ENCODE results near the gene NUMB. TPM values are rescaled to one million over a fixed set of nuclear protein-coding genes. Genes with fewer than 3 reads are reported as not detected.

The NUMB gene
- total RNA-seq, 1 donor from 2014 or later, result 18.2 TPM

DNA sequence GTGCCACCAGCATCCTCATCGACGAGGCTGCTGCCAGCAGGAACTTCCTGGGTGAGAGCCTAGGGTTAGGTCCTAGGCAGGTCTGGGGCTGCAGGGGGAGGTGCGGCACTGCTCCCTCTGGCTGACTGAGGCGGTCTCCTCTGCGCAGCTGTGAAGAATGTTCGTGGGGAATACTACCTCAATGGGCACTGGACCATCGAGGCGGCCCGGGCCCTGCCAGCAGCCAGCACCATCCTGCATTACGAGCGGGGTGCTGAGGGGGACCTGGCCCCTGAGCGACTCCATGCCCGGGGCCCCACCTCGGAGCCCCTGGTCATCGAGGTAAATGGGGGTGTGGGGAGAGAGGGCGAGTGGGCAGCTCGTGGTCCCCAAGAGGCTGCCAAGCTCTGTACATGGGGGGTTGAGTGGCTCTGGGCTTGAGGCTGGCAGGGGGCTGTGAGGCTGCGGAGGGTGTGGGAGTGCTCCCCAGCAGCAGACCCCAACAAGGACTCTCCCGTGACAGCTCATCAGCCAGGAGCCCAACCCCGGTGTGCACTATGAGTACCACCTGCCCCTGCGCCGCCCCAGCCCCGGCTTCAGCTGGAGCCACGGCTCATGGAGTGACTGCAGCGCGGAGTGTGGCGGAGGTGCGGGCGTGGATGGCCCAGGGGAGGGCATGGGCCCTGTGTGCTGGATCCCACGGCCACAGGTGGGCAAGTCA lies 206.7 kb downstream of the NUMB start:
- no peak for DNase-seq (ENCODE audit: low read depth)
- no peak for FAIRE-seq
- H3K4me3 ChIP-seq (ENCODE audit: low read depth, low read length), result no peak overlapping the region
- H3K27me3 ChIP-seq (ENCODE audit: control insufficient read depth, insufficient read depth, low read length), result no peaks in the 10 kb centered on the region
- peaks cover 1% of the 10 kb centered on the region for H3K36me3 ChIP-seq (ENCODE audit: control insufficient read depth, insufficient read depth, low read length)
- TF ChIP-seq, protein P1, sequence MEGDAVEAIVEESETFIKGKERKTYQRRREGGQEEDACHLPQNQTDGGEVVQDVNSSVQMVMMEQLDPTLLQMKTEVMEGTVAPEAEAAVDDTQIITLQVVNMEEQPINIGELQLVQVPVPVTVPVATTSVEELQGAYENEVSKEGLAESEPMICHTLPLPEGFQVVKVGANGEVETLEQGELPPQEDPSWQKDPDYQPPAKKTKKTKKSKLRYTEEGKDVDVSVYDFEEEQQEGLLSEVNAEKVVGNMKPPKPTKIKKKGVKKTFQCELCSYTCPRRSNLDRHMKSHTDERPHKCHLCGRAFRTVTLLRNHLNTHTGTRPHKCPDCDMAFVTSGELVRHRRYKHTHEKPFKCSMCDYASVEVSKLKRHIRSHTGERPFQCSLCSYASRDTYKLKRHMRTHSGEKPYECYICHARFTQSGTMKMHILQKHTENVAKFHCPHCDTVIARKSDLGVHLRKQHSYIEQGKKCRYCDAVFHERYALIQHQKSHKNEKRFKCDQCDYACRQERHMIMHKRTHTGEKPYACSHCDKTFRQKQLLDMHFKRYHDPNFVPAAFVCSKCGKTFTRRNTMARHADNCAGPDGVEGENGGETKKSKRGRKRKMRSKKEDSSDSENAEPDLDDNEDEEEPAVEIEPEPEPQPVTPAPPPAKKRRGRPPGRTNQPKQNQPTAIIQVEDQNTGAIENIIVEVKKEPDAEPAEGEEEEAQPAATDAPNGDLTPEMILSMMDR (IDR thresholded peaks at IDR 0.05; ENCODE audit: insufficient read depth, low read length, severe bottlenecking), result no peak

DNA sequence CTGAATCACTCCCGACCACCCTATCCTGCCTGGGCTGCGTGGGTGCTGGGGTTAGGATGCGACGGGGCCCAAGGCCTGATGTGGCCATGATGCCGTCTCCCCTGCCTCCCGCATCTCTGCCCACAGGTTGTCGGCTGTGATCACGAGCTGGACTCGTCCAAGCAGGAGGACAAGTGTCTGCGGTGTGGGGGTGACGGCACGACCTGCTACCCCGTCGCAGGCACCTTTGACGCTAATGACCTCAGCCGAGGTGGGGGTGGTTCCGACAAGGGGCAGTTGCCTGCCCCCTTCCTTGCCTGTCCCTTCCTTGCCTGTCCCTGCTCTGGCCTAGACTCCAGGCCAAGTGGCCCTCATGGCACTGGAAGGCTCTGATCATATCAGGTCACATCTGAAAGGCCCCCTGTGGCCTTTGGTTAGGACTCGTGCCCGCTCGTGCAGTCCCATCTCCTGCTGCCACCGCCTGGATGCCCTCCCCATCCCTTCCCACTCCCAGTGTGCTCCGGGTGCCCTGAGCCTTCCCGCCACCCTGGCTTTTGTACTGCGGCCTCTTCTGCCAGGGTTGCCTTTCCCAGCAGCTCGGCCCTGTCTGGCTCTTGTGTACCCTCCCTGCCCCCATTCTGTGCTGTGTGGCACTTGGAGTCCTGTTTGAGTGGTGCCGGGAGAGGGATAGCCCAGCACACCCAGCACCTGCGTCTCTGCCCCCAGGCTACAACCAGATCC lies 207.4 kb downstream of the NUMB start:
- no peak for FAIRE-seq

DNA sequence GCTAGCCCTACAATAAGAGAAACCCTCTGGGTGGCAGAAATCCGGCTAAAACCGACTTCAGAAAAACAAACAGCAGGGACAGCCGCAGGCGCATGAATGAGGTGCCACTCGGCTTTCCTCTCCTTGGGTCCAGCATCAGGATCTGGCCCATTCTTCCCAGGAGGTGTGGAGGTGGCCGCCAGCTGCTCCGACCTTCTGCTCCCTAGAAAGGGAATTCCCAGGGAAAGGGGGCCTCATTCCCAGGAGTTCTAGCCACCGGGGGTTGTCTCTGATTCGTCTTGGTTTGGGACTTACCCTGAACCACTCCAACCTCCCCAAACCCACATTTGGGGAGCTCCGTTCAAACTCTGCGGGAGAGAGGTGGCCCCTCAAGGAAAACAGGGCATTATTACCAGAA lies 208.0 kb downstream of the NUMB start:
- TF ChIP-seq, protein P1 (IDR thresholded peaks at IDR 0.05; ENCODE audit: insufficient read depth, low read length, severe bottlenecking), result no peak
- peaks cover 1% of the 10 kb centered on the region for H3K36me3 ChIP-seq (ENCODE audit: control insufficient read depth, insufficient read depth, low read length)
- H3K4me3 ChIP-seq (ENCODE audit: low read depth, low read length), result no peak overlapping the region
- no peak for FAIRE-seq
- no peaks in the 10 kb centered on the region for H3K27me3 ChIP-seq (ENCODE audit: control insufficient read depth, insufficient read depth, low read length)
- no peak for DNase-seq (ENCODE audit: low read depth)

More for the DNA sequence above, 207.4 kb downstream of the NUMB start:
- no peak overlapping the region for H3K4me3 ChIP-seq (ENCODE audit: low read depth, low read length)
- H3K36me3 ChIP-seq (ENCODE audit: control insufficient read depth, insufficient read depth, low read length), result peaks cover 1% of the 10 kb centered on the region
- no peak for DNase-seq (ENCODE audit: low read depth)
- no peaks in the 10 kb centered on the region for H3K27me3 ChIP-seq (ENCODE audit: control insufficient read depth, insufficient read depth, low read length)
- TF ChIP-seq, protein P1 (IDR thresholded peaks at IDR 0.05; ENCODE audit: insufficient read depth, low read length, severe bottlenecking), result no peak

DNA sequence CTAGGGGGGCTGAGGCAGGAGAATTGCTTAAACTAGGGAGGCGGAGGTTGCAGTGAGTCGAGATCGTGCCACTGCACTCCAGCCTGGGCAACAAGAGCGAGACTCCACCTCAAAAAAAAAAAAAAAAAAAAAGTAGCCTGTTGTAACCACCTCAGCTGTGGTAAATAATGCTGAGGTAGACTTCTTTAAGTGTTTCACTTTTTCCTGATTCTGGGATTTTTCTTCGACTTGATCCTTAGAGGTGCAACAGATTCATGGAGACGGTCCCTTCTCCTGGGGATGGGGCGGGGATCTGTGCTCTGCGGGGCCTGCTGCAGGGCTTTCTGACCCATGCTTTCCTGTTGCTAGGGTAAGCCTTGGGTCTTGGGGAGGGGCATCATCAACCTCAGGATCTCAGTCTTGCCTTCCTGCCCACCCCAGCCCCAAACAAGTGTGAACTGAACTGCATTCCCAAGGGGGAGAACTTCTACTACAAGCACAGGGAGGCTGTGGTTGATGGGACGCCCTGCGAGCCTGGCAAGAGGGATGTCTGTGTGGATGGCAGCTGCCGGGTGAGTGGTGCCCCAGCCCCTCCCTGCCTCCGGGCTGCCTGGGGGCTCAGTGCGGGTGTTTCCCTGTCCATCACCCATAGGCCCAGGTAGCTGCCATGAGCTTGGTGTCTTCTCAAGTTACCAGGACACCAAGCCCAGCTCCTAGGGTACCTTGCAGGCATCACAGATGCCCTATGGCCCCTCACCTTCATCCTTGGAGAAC lies 208.6 kb downstream of the NUMB start:
- FAIRE-seq, result no peak
- peaks cover 1% of the 10 kb centered on the region for H3K36me3 ChIP-seq (ENCODE audit: control insufficient read depth, insufficient read depth, low read length)
- TF ChIP-seq, protein P1 (IDR thresholded peaks at IDR 0.05; ENCODE audit: insufficient read depth, low read length, severe bottlenecking), result no peak
- DNase-seq (ENCODE audit: low read depth), result no peak
- H3K4me3 ChIP-seq (ENCODE audit: low read depth, low read length), result no peak overlapping the region
- no peaks in the 10 kb centered on the region for H3K27me3 ChIP-seq (ENCODE audit: control insufficient read depth, insufficient read depth, low read length)

DNA sequence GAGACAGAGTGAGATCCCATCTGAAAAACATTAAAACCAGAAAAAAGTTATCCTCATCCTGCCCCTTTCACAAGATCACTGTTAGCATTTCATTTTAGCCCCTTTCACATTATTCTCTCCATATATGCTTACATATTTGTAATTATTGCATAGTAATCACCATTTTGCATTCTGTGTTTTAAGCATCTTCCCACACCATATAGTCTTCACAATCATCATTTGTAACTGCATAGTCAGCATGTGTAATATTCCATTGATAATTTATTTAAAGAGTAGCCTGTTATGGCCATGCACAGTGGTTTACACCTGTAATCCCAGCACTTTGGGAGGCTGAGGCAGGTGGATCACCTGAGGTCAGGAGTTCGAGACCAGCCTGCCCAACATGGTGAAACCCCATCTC lies 209.2 kb downstream of the NUMB start:
- H3K36me3 ChIP-seq (ENCODE audit: control insufficient read depth, insufficient read depth, low read length), result peaks cover 1% of the 10 kb centered on the region
- no peak for FAIRE-seq
- DNase-seq (ENCODE audit: low read depth), result no peak

More for the DNA sequence above, 209.2 kb downstream of the NUMB start:
- TF ChIP-seq, protein P1 (IDR thresholded peaks at IDR 0.05; ENCODE audit: insufficient read depth, low read length, severe bottlenecking), result no peak
- H3K27me3 ChIP-seq (ENCODE audit: control insufficient read depth, insufficient read depth, low read length), result no peaks in the 10 kb centered on the region
- no peak overlapping the region for H3K4me3 ChIP-seq (ENCODE audit: low read depth, low read length)
